OCI-LY1 (cell line): ENCODE data around the gene SPINK1.

Experiments
- H2AFZ ChIP-seq: fragments of 200-600 bp; sonication (generic), shearing (Covaris generic); 2 replicates; pipeline ENCODE4 v1.6.0; 2014; ENCODE audit warnings: antibody characterized with exemption, mild to moderate bottlenecking, low read length
- H3F3A ChIP-seq: fragments of 200-600 bp; sonication (generic), shearing (Covaris generic); 2 replicates; pipeline ENCODE4 v1.6.0; 2014; ENCODE audit warnings: mild to moderate bottlenecking, antibody characterized with exemption, low read length, moderate library complexity; ENCODE audit not compliant: insufficient read depth
- H3K27ac ChIP-seq: fragments of 200-600 bp; sonication (generic); 2 replicates; pipeline ENCODE4 v1.5.1; 2014; ENCODE audit warnings: low read length, mixed run types, mild to moderate bottlenecking, low read depth; ENCODE audit not compliant: poor library complexity, severe bottlenecking
- H3K27me3 ChIP-seq: fragments of 200-600 bp; sonication (generic); 2 replicates; pipeline ENCODE4 v1.6.0; 2014; ENCODE audit warnings: antibody characterized with exemption, mild to moderate bottlenecking, low read length, moderate library complexity; ENCODE audit not compliant: insufficient read depth
- H3K36me3 ChIP-seq: fragments of 200-600 bp; sonication (generic); 2 replicates; pipeline ENCODE4 v1.6.1; 2014; ENCODE audit warnings: mild to moderate bottlenecking, antibody characterized with exemption, low read length, moderate library complexity, mixed read lengths; ENCODE audit not compliant: insufficient read depth
- H3K4me1 ChIP-seq: fragments of 200-600 bp; sonication (generic); 2 replicates; pipeline ENCODE4 v1.5.1; 2014; ENCODE audit warnings: mild to moderate bottlenecking, low read length, moderate library complexity; ENCODE audit not compliant: insufficient read depth, severe bottlenecking
- H3K4me2 ChIP-seq: fragments of 200-600 bp; sonication (generic), shearing (Covaris generic); 2 replicates; pipeline ENCODE4 v1.6.1; 2014; ENCODE audit warnings: low read length
- H3K4me3 ChIP-seq: fragments of 200-600 bp; sonication (generic); 2 replicates; pipeline ENCODE4 v1.5.1; 2014; ENCODE audit warnings: low read length, low read depth, mild to moderate bottlenecking, mixed read lengths; ENCODE audit not compliant: poor library complexity, severe bottlenecking
- H3K79me2 ChIP-seq: fragments of 200-600 bp; shearing (Covaris generic); 2 replicates; pipeline ENCODE4 v1.6.1; 2016; ENCODE audit warnings: mixed run types, low read length, mixed read lengths; ENCODE audit not compliant: insufficient read depth
- H3K9ac ChIP-seq: fragments of 200-600 bp; sonication (generic), shearing (Covaris generic); 2 replicates; pipeline ENCODE4 v1.6.1; 2014; ENCODE audit warnings: mild to moderate bottlenecking, low read length, mixed read lengths
- H3K9me2 ChIP-seq: fragments of 200-600 bp; sonication (generic), shearing (Covaris generic); 2 replicates; pipeline ENCODE4 v1.6.1; 2014; ENCODE audit warnings: low read depth, mild to moderate bottlenecking, low read length, mixed read lengths
- H3K9me3 ChIP-seq: fragments of 200-600 bp; shearing (Covaris generic); 2 replicates; pipeline ENCODE4 v1.6.1; 2014; ENCODE audit warnings: low read length, mixed read lengths
- H4K20me1 ChIP-seq: fragments of 200-600 bp; sonication (generic), shearing (Covaris generic); 2 replicates; pipeline ENCODE4 v1.6.0; 2016; ENCODE audit warnings: mild to moderate bottlenecking, low read length; ENCODE audit not compliant: insufficient read depth
- CTCF ChIP-seq: fragments of 200-600 bp; sonication (generic), shearing (Covaris generic); IDR thresholded peaks from 2 replicates; pipeline ENCODE4 v1.5.1; 2017; ENCODE audit warnings: mild to moderate bottlenecking, antibody characterized with exemption, low read length, moderate library complexity, mixed read lengths
- EZH2 ChIP-seq: fragments of 200-600 bp; sonication (generic), shearing (Covaris generic); IDR thresholded peaks from 2 replicates; pipeline ENCODE4 v1.8.0; 2017; ENCODE audit warnings: borderline replicate concordance, mixed run types, mild to moderate bottlenecking, antibody characterized with exemption, low read length, moderate library complexity, mixed read lengths

The SPINK1 gene

GRCh38 chr5:147856801-147857200 is 25.3 kb upstream of the SPINK1 start:
- Histone ChIP-seq H2AFZ (no peak overlapping the region), H4K20me1 (no peaks in the 10 kb centered on the region), H3K4me3 (no peak overlapping the region), H3K9me2 (no peaks in the 10 kb centered on the region), H3K79me2 (no peaks in the 10 kb centered on the region), H3K27ac (no peak overlapping the region), H3K4me1 (no peaks in the 10 kb centered on the region), H3K27me3 (no peaks in the 10 kb centered on the region), H3F3A (no peaks in the 10 kb centered on the region), H3K36me3 (no peaks in the 10 kb centered on the region), H3K9me3 (no peaks in the 10 kb centered on the region), H3K9ac (no peak overlapping the region), H3K4me2 (no peak overlapping the region)
- TF ChIP-seq CTCF, result no peak
- no peak for TF ChIP-seq EZH2

GRCh38 chr5:147855774-147856069 is 24.3 kb upstream of the SPINK1 start:
- Histone ChIP-seq H3K4me1 (no peaks in the 10 kb centered on the region), H3K9ac (no peak overlapping the region), H3K4me2 (no peak overlapping the region), H3F3A (no peaks in the 10 kb centered on the region), H3K27ac (no peak overlapping the region), H3K27me3 (no peaks in the 10 kb centered on the region), H2AFZ (no peak overlapping the region), H3K79me2 (no peaks in the 10 kb centered on the region), H3K9me2 (no peaks in the 10 kb centered on the region), H3K36me3 (no peaks in the 10 kb centered on the region), H4K20me1 (no peaks in the 10 kb centered on the region), H3K9me3 (no peaks in the 10 kb centered on the region), H3K4me3 (no peak overlapping the region)
- no peak for TF ChIP-seq CTCF
- no peak for TF ChIP-seq EZH2

GRCh38 chr5:147854894-147855773 is 23.7 kb upstream of the SPINK1 start:
- Histone ChIP-seq H3K27me3 (no peaks in the 10 kb centered on the region), H3K4me2 (no peak overlapping the region), H3K27ac (no peak overlapping the region), H3K9me3 (no peaks in the 10 kb centered on the region), H3K36me3 (no peaks in the 10 kb centered on the region), H3K4me3 (no peak overlapping the region), H3K4me1 (no peaks in the 10 kb centered on the region), H3K79me2 (no peaks in the 10 kb centered on the region), H3F3A (no peaks in the 10 kb centered on the region), H3K9me2 (no peaks in the 10 kb centered on the region), H2AFZ (no peak overlapping the region), H4K20me1 (no peaks in the 10 kb centered on the region), H3K9ac (no peak overlapping the region)
- no peak for TF ChIP-seq EZH2
- TF ChIP-seq CTCF, result no peak
